ENCODE measurements around the gene KCNJ3.

The KCNJ3 gene

GRCh38 chr2:154698296-154698720 is at the start of gene KCNJ3:
KCNJ3 (plus strand) TSS chr2:154698695; CDS start chr2:154698776, 81 bp downstream.
- no peak for DNase-seq

DNA sequence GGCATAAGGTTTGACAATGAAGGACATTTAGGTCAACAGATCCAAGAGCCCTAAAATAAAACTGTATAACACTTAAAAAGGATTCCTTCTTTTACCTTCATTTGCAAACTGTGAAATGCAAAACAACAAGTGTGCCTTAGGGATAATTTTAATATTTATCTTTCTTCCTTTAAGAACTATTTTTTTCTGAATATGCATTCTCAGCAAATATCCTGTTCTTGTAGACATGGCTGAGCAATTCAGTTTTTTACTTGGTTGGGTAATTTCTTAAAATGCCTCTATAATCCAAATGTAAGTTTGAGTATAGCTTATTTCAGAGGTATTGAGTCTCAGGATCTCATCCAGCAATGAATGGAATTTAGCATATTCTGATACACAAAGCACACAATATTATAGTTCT is 43.0 kb upstream of the KCNJ3 start:
- DNase-seq, result no peak

DNA sequence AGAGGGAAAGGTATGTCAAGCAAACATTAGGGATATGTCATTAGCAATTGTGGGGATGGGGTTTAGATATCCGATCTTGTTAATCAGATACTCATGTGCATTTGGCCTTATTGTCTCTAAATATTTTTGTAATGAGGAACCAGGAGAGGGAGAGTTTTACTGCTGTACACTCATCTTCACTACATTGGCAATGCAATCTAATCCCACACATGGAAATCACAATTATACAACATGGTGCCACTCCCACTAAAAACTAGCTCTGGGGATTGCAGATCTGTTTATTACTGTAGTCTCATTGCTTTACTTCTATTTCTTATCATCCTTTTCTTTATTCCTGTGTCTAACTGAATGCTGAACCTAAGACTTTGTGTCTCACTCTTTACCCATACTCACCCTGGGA is 39.6 kb upstream of the KCNJ3 start:
- no peak for DNase-seq

DNA sequence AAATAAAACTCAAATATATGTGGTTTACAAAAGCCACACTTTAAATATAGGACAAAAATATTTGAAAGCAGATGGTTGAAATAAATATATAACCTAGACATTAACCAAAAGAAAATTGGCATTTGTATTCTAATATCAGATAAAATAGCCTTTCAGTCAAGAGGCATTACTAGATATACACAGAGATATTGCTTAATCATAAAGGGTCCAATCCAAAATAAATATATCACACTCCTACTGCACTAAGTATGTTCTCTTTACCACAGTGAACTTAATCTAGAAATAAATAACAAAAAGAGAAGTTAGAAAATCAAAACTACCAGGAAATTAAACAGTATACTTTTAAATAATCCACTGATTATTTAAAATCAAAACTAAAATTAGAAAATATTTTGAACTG is 34.2 kb upstream of the KCNJ3 start:
- DNase-seq, result no peak

DNA sequence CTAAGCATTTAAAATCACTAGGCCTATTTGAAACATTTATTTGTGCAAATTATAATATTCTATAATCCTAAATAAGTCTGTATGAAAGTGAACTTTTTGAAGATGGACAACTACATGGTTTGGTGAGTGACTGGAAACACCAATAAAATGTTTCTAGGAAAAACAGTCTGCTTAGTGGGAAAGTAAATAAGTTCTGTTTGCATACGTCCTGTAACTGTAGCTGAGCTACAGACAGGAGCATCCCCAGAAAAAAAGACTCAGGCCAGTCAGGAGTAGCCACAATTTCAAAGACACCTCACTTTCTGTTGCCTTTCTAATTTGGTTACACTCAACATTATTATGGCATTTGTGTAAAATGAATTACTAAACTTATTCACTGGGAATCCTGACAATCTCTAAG is 28.4 kb upstream of the KCNJ3 start:
- no peak for DNase-seq

DNA sequence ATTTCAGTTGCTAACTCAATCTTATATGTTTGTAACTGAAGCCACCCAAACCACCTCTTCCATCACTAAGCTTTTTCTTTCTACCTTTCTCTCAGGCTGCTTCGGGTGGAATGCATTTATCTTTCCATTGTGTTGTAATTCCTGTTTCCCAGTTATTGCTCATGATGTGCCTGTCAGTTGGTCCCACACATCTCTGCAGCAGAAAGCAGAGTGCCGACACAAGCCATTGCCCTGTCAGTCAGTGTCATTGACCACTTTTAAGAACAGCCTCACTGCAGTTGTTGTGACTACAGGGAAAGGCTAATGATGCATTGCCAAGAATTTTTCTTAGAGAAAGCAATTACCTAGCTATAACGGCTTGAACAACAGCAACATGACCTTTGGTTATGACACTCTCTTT is 24.8 kb upstream of the KCNJ3 start:
- no peak for DNase-seq

- DNase-seq, result no peak
These were observed 21.1 kb upstream of the KCNJ3 start for GRCh38 chr2:154677401-154677800.

GRCh38 chr2:154681741-154682140 is 16.8 kb upstream of the KCNJ3 start:
- DNase-seq, result no peak

DNA sequence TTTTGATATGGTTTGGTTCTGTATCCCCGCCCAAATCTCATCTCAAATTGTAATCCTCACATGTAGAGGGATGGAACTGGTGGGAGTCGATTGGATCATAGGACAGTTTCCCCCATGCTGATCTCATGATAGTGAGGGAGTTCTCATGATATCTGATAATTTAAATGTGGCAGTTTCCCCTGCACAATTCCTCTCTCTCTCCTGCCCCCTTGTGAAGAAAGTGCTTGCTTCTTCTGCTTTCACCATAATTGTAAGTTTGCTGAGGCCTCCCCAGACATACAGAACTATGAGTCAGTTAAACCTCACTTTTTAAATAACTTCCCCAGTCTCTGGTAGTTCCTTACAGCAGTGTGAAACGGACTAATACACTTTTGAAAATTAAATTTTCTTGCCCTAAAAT is 12.3 kb upstream of the KCNJ3 start:
- DNase-seq, result no peak

GRCh38 chr2:154688373-154688772 is 10.1 kb upstream of the KCNJ3 start:
- no peak for DNase-seq

GRCh38 chr2:154689158-154689557 is 9.3 kb upstream of the KCNJ3 start:
- no peak for DNase-seq

DNA sequence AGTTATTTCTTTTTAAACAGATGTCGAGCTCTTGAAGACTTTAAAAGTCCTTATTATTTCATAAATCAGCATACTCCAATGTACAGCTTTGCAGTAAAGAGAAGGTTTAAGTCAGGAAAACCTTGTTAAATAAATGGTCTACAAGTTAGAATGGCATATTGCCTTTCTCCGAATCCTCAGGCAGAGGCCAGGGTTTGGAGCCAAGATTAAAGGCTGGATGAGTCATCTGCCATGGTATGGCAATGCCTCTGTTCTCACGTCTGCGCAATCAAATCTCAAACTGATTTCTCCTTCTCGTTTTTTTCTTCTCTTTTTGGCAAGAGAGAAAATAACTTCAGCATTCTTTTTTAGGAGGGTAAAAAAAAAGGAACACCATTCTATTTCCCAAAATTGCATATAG is 5.6 kb upstream of the KCNJ3 start:
- no peak for DNase-seq

- DNase-seq, result no peak
These were observed 4.7 kb upstream of the KCNJ3 start for GRCh38 chr2:154693741-154694340.

DNA sequence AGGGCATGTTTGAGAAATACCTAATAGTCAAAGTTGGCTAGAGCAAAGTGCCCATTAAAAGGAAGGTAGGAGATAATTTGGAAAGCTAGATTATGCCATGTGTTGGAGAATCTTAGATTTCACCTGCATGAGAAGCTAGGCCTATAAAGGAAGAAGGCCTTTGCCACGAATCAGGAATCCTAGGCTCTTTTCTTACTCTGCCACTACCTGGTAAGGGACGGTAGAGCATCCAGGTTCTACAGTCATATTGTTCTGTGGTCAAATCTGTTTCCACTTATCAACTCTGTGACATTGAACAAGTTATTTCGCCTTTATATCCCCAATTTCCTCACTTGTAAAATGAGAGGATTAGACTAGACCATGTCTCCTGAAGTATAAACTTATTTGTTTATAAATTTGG is 3.6 kb upstream of the KCNJ3 start:
- DNase-seq, result no peak

- no peak for DNase-seq
These were observed 2.1 kb upstream of the KCNJ3 start for GRCh38 chr2:154696369-154696768.

DNA sequence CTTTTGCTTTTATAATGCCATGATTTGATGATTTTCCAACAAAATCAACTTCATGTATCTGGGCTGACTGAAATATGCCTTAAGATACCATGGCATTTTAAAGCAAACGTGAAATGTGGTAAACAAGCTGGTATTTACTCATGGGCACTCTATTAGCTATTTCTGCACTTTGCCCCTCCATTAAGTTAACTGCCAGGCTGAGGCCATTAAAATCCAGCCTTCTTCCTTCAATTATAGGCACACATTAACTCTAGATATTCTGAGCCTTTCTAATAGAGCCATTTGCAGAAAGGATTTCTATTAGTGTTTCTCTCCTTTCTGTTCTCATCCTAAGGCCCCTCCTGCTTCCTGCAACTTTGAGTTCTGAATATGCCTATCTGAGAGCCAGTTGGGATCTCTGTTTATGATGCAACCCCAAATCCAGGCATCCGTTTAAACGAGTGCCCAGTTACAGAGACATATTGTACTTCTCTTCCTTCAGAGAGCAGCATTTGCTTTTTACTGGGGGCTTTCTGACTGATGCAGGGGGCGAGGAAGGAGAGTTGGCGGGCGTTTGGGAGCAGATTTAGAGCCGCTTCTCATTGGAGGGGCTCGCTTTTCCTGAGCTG is 1.6 kb upstream of the KCNJ3 start:
- DNase-seq, result no peak

- no peak for DNase-seq
These were observed 860 bp upstream of the KCNJ3 start for GRCh38 chr2:154697418-154698252.

DNA sequence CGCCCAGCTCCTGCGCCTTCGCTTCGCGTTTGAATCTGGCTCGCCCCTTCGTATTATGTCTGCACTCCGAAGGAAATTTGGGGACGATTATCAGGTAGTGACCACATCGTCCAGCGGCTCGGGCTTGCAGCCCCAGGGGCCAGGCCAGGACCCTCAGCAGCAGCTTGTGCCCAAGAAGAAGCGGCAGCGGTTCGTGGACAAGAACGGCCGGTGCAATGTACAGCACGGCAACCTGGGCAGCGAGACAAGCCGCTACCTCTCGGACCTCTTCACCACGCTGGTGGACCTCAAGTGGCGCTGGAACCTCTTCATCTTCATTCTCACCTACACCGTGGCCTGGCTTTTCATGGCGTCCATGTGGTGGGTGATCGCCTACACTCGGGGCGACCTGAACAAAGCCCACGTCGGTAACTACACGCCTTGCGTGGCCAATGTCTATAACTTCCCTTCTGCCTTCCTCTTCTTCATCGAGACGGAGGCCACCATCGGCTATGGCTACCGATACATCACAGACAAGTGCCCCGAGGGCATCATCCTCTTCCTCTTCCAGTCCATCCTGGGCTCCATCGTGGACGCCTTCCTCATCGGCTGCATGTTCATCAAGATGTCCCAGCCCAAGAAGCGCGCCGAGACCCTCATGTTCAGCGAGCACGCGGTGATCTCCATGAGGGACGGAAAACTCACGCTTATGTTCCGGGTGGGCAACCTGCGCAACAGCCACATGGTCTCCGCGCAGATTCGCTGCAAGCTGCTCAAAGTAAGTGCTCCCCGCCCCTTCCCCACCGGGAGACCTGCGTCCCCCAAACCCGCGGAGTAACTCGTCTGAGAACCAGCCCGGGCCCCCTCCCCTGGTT is 453 bp downstream of the KCNJ3 start:
- DNase-seq, result no peak

DNA sequence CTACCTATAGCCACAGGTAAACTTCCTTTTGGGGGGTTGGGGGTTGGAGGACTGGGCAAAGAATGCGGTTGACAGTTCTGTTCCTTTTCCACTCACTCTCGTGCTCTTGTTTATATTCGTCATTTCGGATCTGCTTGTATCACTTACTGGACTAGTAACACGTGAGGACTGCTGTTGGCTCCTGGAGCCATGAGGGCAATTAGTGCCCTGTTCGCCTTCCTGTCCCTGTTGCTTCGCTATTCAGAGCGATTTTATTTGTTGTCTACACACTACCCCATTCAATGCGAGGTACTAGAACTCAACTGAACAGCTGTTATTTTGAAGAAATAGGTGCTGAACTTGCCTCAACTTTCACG is 1.1 kb downstream of the KCNJ3 start:
- DNase-seq, result no peak

GRCh38 chr2:154700136-154700535 is 1.6 kb downstream of the KCNJ3 start:
- no peak for DNase-seq

- no peak for DNase-seq
These were observed 6.5 kb downstream of the KCNJ3 start for GRCh38 chr2:154704991-154705390.

- DNase-seq, result no peak
These were observed 8.2 kb downstream of the KCNJ3 start for GRCh38 chr2:154706660-154707059.

- DNase-seq, result peak in 1 of 2 experiments; percentile 12
These were observed 9.6 kb downstream of the KCNJ3 start for GRCh38 chr2:154707994-154708575.
